Measurements from ENCODE around the gene PALM2AKAP2.

Gene PALM2AKAP2

GRCh38 chr9:109796078-109796477 is 16.1 kb downstream of the PALM2AKAP2 start:
- no peak for TF ChIP-seq CTCF (IDR thresholded peaks at IDR 0.05; ENCODE audit: low read depth, low read length)
- DNase-seq (ENCODE audit: low read depth in 2 of 2): no peak
- no peak overlapping the region for H3K4me3 ChIP-seq (replicated peaks in 1 of 2; ENCODE audit: low read depth in 2 of 2, low read length in 2 of 2)

GRCh38 chr9:109797006-109797405 is 17.0 kb downstream of the PALM2AKAP2 start:
- H3K4me3 ChIP-seq (replicated peaks in 1 of 2; ENCODE audit: low read depth in 2 of 2, low read length in 2 of 2): no peak overlapping the region
- TF ChIP-seq CTCF (IDR thresholded peaks at IDR 0.05; ENCODE audit: low read depth, low read length): no peak
- DNase-seq (ENCODE audit: low read depth in 2 of 2): no peak

GRCh38 chr9:109797509-109797908 is 17.5 kb downstream of the PALM2AKAP2 start:
- no peak overlapping the region for H3K4me3 ChIP-seq (replicated peaks in 1 of 2; ENCODE audit: low read depth in 2 of 2, low read length in 2 of 2)
- TF ChIP-seq CTCF (IDR thresholded peaks at IDR 0.05; ENCODE audit: low read depth, low read length): no peak

GRCh38 chr9:109799141-109799540 is 19.1 kb downstream of the PALM2AKAP2 start:
- TF ChIP-seq CTCF (IDR thresholded peaks at IDR 0.05; ENCODE audit: low read depth, low read length): no peak
- no peak overlapping the region for H3K4me3 ChIP-seq (replicated peaks in 1 of 2; ENCODE audit: low read depth in 2 of 2, low read length in 2 of 2)
- no peak for DNase-seq (ENCODE audit: low read depth in 2 of 2)

More at GRCh38 chr9:109797509-109797908, 17.5 kb downstream of the PALM2AKAP2 start:
- no peak for DNase-seq (ENCODE audit: low read depth in 2 of 2)

GRCh38 chr9:109799792-109800191 is 19.8 kb downstream of the PALM2AKAP2 start:
- H3K4me3 ChIP-seq (replicated peaks in 1 of 2; ENCODE audit: low read depth in 2 of 2, low read length in 2 of 2): no peak overlapping the region
- no peak for TF ChIP-seq CTCF (IDR thresholded peaks at IDR 0.05; ENCODE audit: low read depth, low read length)
- DNase-seq (ENCODE audit: low read depth in 2 of 2): peak; percentile 56 to 67

GRCh38 chr9:109801484-109801883 is 21.5 kb downstream of the PALM2AKAP2 start:
- TF ChIP-seq CTCF (IDR thresholded peaks at IDR 0.05; ENCODE audit: low read depth, low read length): no peak
- DNase-seq (ENCODE audit: low read depth in 2 of 2): no peak
- H3K4me3 ChIP-seq (replicated peaks in 1 of 2; ENCODE audit: low read depth in 2 of 2, low read length in 2 of 2): no peak overlapping the region

- no peak for DNase-seq (ENCODE audit: low read depth in 2 of 2)
- no peak for TF ChIP-seq CTCF (IDR thresholded peaks at IDR 0.05; ENCODE audit: low read depth, low read length)
- H3K4me3 ChIP-seq (replicated peaks in 1 of 2; ENCODE audit: low read depth in 2 of 2, low read length in 2 of 2): no peak overlapping the region
These were observed 22.5 kb downstream of the PALM2AKAP2 start for GRCh38 chr9:109802491-109802890.
